HCT116 (cell line): ENCODE results near the gene SORCS2. TPM values are rescaled to one million over a fixed set of nuclear protein-coding genes. Genes with fewer than 3 reads are reported as not detected.

Experiments used
- ATAC-seq: fragments of 200-7000 bp; cut with Tn5 transposase; 2 replicates; pipeline ENCODE4 v1.9.1; 2020; ENCODE audit warnings: mild to moderate bottlenecking, moderate library complexity
- BruUV-seq: library from RNA; stranded (reverse); fragments of 400-500 nt; replicated peaks from 2 replicates; lab custom pipeline; 2021; lab: Mats Ljungman, UMichigan
- CTCF ChIA-PET: fragments of 300-600 bp; sonication (Branson Sonifier 250); formaldehyde crosslinking; loops from one replicate; lab custom pipeline; 2021; ENCODE audit warnings: antibody characterized with exemption; lab: Charles Lee
- POLR2A ChIA-PET: fragments of 300-600, 350-600 bp; sonication (Branson Sonifier 250); formaldehyde crosslinking; loops from one replicate; lab custom pipeline; 2021; ENCODE audit warnings: antibody characterized with exemption; lab: Charles Lee
- RAD21 ChIA-PET, 2 experiments: fragments of 300-600 bp; sonication (Branson Sonifier 250); formaldehyde crosslinking; loops; one replicate each; lab custom pipeline; 2023; ENCODE audit warnings: low total read pairs in 2 of 2; ENCODE audit not compliant: uncharacterized antibody in 2 of 2, unreplicated experiment in 2 of 2, low non-redundant PET in 1 of 2; lab: Charles Lee
- DNase-seq: peaks from one replicate; pipeline ENCODE4 v3.0.0-alpha.2; 2010; ENCODE audit warnings: low read depth, low spot score
- H2AFZ ChIP-seq: fragments of 200-600 bp; shearing (Covaris generic), sonication (generic); 2 replicates; pipeline ENCODE4 v1.6.1; 2017; ENCODE audit warnings: low read depth, mixed run types, mixed read lengths, antibody characterized with exemption, low read length; ENCODE audit not compliant: poor library complexity, severe bottlenecking
- H3K27ac ChIP-seq: 2 replicates; pipeline ENCODE4 v1.5.1; 2012; ENCODE audit warnings: low read depth, low read length
- H3K27me3 ChIP-seq: fragments of 200-600 bp; sonication (generic); 2 replicates; pipeline ENCODE4 v1.6.1; 2016; ENCODE audit warnings: mixed run types, low read length, mixed read lengths; ENCODE audit not compliant: insufficient read depth
- H3K36me3 ChIP-seq, 2 experiments: fragments of 200-500 bp in 1 of 2; fragments of 200-600 bp in 1 of 2; sonication (Bioruptor generic) in 1 of 2; sonication (generic) in 1 of 2; 2 replicates each; pipeline versions ENCODE4 v1.5.1 to v1.6.1; 2014 to 2016; ENCODE audit warnings: low read length in 2 of 2, inconsistent platforms in 1 of 2, mixed read lengths in 1 of 2, mixed run types in 1 of 2; ENCODE audit not compliant: insufficient read depth in 2 of 2, control insufficient read depth in 1 of 2
- H3K4me1 ChIP-seq, 2 experiments: fragments of 200-600 bp in 1 of 2; sonication (generic) in 1 of 2; 2 replicates each; pipeline versions ENCODE4 v1.5.1 to v1.6.1; 2012 to 2017; ENCODE audit warnings: low read length in 2 of 2, inconsistent platforms in 1 of 2, mild to moderate bottlenecking in 1 of 2, mixed read lengths in 1 of 2, mixed run types in 1 of 2, moderate library complexity in 1 of 2; ENCODE audit not compliant: insufficient read depth in 2 of 2, control insufficient read depth in 1 of 2
- H3K4me2 ChIP-seq: fragments of 200-600 bp; sonication (generic); 2 replicates; pipeline ENCODE4 v1.6.1; 2017; ENCODE audit warnings: mixed run types, low read length, mixed read lengths
- H3K4me3 ChIP-seq, 2 experiments: fragments of 200-600 bp in 1 of 2; sonication (generic) in 1 of 2; replicated peaks in 1 of 2; 2 replicates each; pipeline ENCODE4 v1.5.1; 2011 to 2016; ENCODE audit warnings: low read length in 2 of 2, control low read depth in 1 of 2, low read depth in 1 of 2, mild to moderate bottlenecking in 1 of 2, mixed read lengths in 1 of 2, mixed run types in 1 of 2
- H3K79me2 ChIP-seq: fragments of 200-600 bp; sonication (generic); 2 replicates; pipeline ENCODE4 v1.6.1; 2017; ENCODE audit warnings: mild to moderate bottlenecking, mixed run types, low read length, moderate library complexity, mixed read lengths; ENCODE audit not compliant: insufficient read depth
- H3K9ac ChIP-seq: fragments of 200-600 bp; sonication (generic); 2 replicates; pipeline ENCODE4 v1.6.1; 2016; ENCODE audit warnings: low read length, mixed read lengths
- H3K9me2 ChIP-seq: fragments of 200-600 bp; sonication (generic), shearing (Covaris generic); 2 replicates; pipeline ENCODE4 v1.6.1; 2017; ENCODE audit warnings: mixed run types, mild to moderate bottlenecking, moderate library complexity; ENCODE audit not compliant: insufficient read depth
- H3K9me3 ChIP-seq, 2 experiments: fragments of 200-500 bp in 1 of 2; fragments of 200-600 bp in 1 of 2; sonication (Bioruptor generic) in 1 of 2; sonication (generic) in 1 of 2; 2 replicates each; pipeline ENCODE4 v1.6.1; 2014 to 2017; ENCODE audit warnings: low read length in 2 of 2, mixed read lengths in 2 of 2, inconsistent platforms in 1 of 2, low read depth in 1 of 2, mild to moderate bottlenecking in 1 of 2, mixed run types in 1 of 2, moderate library complexity in 1 of 2; ENCODE audit not compliant: control insufficient read depth in 1 of 2, insufficient read depth in 1 of 2
- H4K20me1 ChIP-seq: fragments of 200-600 bp; sonication (generic), shearing (Covaris generic); 2 replicates; pipeline ENCODE4 v1.6.1; 2017; ENCODE audit warnings: mixed run types, mild to moderate bottlenecking, moderate library complexity; ENCODE audit not compliant: insufficient read depth
- ATF3 ChIP-seq: IDR thresholded peaks from 2 replicates; pipeline ENCODE4 v1.6.1; 2012
- CBX3 ChIP-seq: IDR thresholded peaks from 2 replicates; pipeline ENCODE4 v1.6.1; 2012; ENCODE audit warnings: low read depth
- CEBPB ChIP-seq: IDR thresholded peaks from 2 replicates; pipeline ENCODE4 v1.6.1; 2012; ENCODE audit warnings: low read depth
- CTCF ChIP-seq, 3 experiments: fragments of 200-600 bp in 1 of 3; sonication (generic) in 1 of 3; IDR thresholded peaks in 2 of 3; conservative IDR thresholded peaks in 1 of 3; 2 replicates each; pipeline ENCODE4 v1.5.1; 2012 to 2017; ENCODE audit warnings: low read depth in 2 of 3, low read length in 2 of 3, antibody characterized with exemption in 1 of 3, borderline replicate concordance in 1 of 3, control low read depth in 1 of 3, mild to moderate bottlenecking in 1 of 3, mixed read lengths in 1 of 3, mixed run types in 1 of 3, moderate library complexity in 1 of 3; ENCODE audit not compliant: insufficient read depth in 1 of 3
- ELF1 ChIP-seq: IDR thresholded peaks from 2 replicates; pipeline ENCODE4 v1.6.1; 2012; ENCODE audit warnings: low read depth, borderline replicate concordance
- EZH2phosphoT487 ChIP-seq: fragments of 200-600 bp; IDR thresholded peaks from 2 replicates; pipeline ENCODE4 v1.6.1; 2018; ENCODE audit warnings: antibody characterized with exemption, borderline replicate concordance
- FOSL1 ChIP-seq: IDR thresholded peaks from 2 replicates; pipeline ENCODE4 v1.6.1; 2012; ENCODE audit warnings: low read depth
- MAX ChIP-seq: IDR thresholded peaks from 2 replicates; pipeline ENCODE4 v1.6.1; 2012
- POLR2A ChIP-seq: IDR thresholded peaks from 2 replicates; pipeline ENCODE4 v1.7.0; 2011; ENCODE audit warnings: borderline replicate concordance; ENCODE audit not compliant: insufficient read depth, insufficient read length; ENCODE audit errors: extremely low read depth
- POLR2AphosphoS5 ChIP-seq: IDR thresholded peaks from 2 replicates; pipeline ENCODE4 v1.6.1; 2011; ENCODE audit warnings: mild to moderate bottlenecking, low read depth, low read length, moderate library complexity
- REST ChIP-seq: IDR thresholded peaks from 2 replicates; pipeline ENCODE4 v1.6.1; 2012; ENCODE audit warnings: low read depth
- SIN3A ChIP-seq: IDR thresholded peaks from 2 replicates; pipeline ENCODE4 v1.6.1; 2012; ENCODE audit warnings: low read depth
- SP1 ChIP-seq: IDR thresholded peaks from 2 replicates; pipeline ENCODE4 v1.6.1; 2012; ENCODE audit warnings: low read depth
- TCF7L2 ChIP-seq: IDR thresholded peaks from 2 replicates; pipeline ENCODE4 v1.7.0; 2011; ENCODE audit warnings: borderline replicate concordance, inconsistent platforms; ENCODE audit not compliant: insufficient read depth, insufficient read length; ENCODE audit errors: extremely low read depth
- YY1 ChIP-seq: IDR thresholded peaks from 2 replicates; pipeline ENCODE4 v1.6.1; 2011; ENCODE audit warnings: low read length, low read depth, moderate library complexity, mild to moderate bottlenecking; ENCODE audit not compliant: insufficient replicate concordance; ENCODE audit errors: extremely low read depth
- ZBTB33 ChIP-seq: IDR thresholded peaks from 2 replicates; pipeline ENCODE4 v1.6.1; 2011; ENCODE audit warnings: mild to moderate bottlenecking, low read length, moderate library complexity; ENCODE audit not compliant: insufficient replicate concordance; ENCODE audit errors: extremely low read depth
- ZFX ChIP-seq: fragments of 450-650 bp; IDR thresholded peaks from 2 replicates; pipeline ENCODE4 v1.6.1; 2017
- intact Hi-C: fragments of 100-400 bp; cut with micrococcal nuclease; formaldehyde crosslinking; loops from 2 replicates; pipeline ENCODE4 v1.10.0; 2022
- total RNA-seq: library from RNA; stranded (reverse); gene quantifications from one replicate; pipeline ENCODE4 v1.2.1, GENCODE V29; 2021; ENCODE audit not compliant: unreplicated experiment

SORCS2 gene
- total RNA-seq, 1 experiment from 2014 or later = 0.37 TPM

- no TSS peak for BruUV-seq
- CTCF ChIA-PET = interaction anchor here (0.9 kb wide), 1 partner anchor 16 kb away, joined by 3 read pairs; no protein-coding TSS in a partner anchor
- intact Hi-C loops = no loop called here
- TF ChIP-seq SP1 = no peak
- TF ChIP-seq POLR2A = no peak
- no peak for TF ChIP-seq EZH2phosphoT487
- no peak for TF ChIP-seq ELF1
- no peak for TF ChIP-seq ATF3
- TF ChIP-seq ZBTB33 = no peak
- TF ChIP-seq POLR2AphosphoS5 = no peak
- TF ChIP-seq REST = no peak
- no peak for TF ChIP-seq SIN3A
- TF ChIP-seq MAX = no peak
- TF ChIP-seq YY1 = no peak
- no peak for TF ChIP-seq CEBPB
- no peak for TF ChIP-seq CBX3
- no peak for TF ChIP-seq FOSL1
- no peak for TF ChIP-seq TCF7L2
- no peak for TF ChIP-seq ZFX
- TF ChIP-seq CTCF (IDR thresholded peaks at IDR 0.05 in 2 of 3, conservative IDR thresholded peaks at IDR 0.05 in 1 of 3; ENCODE audit: borderline replicate concordance in 1 of 3, insufficient read depth in 1 of 3, low read depth in 2 of 3, low read length in 2 of 3) = no peak
- ATAC-seq (no peak), DNase-seq (no peak)
- Histone ChIP-seq H3K4me2 (no peak overlapping the region), H3K79me2 (no peaks in the 10 kb centered on the region), H3K27me3 (no peaks in the 10 kb centered on the region), H3K9ac (no peak overlapping the region), H3K27ac (no peak overlapping the region), H4K20me1 (no peaks in the 10 kb centered on the region), H3K9me2 (no peaks in the 10 kb centered on the region), H3K4me3 (no peak overlapping the region), H3K4me1 (peaks cover 20 to 28% of the 10 kb centered on the region in 2 experiments), H3K9me3 (no peaks in the 10 kb centered on the region), H3K36me3 (no peaks in the 10 kb centered on the region), H2AFZ (no peak overlapping the region)
- POLR2A ChIA-PET = no interaction called here
- RAD21 ChIA-PET = no interaction called here
Observed at GRCh38 chr4:7210824-7211223, 18.5 kb downstream of the SORCS2 start.
